Upper lobe of left lung (tissue), 4 donors: ENCODE results near the gene OTUD7B.

Source experiments
- EP300 ChIP-seq, 4 donors: sonication (generic); formaldehyde crosslinking; IDR thresholded peaks; one replicate each; pipeline ENCODE4 v1.5.1; 2017; ENCODE audit warnings: antibody characterized with exemption in 4 of 4, control low read depth in 2 of 4
- POLR2A ChIP-seq, 4 donors: fragments of 450-650 bp; IDR thresholded peaks; one replicate each; pipeline ENCODE4 v1.5.1; 2016 to 2017; ENCODE audit warnings: antibody characterized with exemption in 4 of 4, mild to moderate bottlenecking in 2 of 4
- POLR2AphosphoS5 ChIP-seq, 2 donors: sonication (generic); formaldehyde crosslinking; IDR thresholded peaks; one replicate each; pipeline ENCODE4 v1.5.1; 2017; ENCODE audit warnings: antibody characterized with exemption in 2 of 2
- TF ChIP-seq, protein P1 (sequence below), 6 experiments: fragments of 450-650 bp in 4 of 6; fragments of 200-600 bp in 2 of 6; sonication (generic) in 2 of 6; IDR thresholded peaks; one replicate each; pipeline ENCODE4 v1.5.1; 2016 to 2019; ENCODE audit warnings: antibody characterized with exemption in 6 of 6

DNA sequence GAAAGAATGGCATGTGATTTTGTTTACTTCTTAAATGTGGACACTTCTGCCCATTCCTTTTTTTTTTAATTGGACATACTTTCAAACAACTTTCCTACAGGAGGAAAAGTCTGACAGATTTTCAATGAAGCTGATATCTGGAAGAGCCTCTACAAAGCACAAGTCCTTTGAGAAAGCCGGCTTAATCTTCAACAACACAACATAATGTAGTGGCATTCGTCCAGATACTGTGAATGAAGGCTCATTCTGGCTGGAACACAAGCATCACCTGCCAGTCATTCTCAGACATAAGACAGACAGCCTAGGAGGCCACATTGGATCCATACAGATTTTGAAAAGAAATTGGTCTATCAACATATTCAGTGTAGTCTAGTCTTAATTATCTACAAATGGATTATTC lies 4.9 kb downstream of the OTUD7B start:
- TF ChIP-seq, protein P1, sequence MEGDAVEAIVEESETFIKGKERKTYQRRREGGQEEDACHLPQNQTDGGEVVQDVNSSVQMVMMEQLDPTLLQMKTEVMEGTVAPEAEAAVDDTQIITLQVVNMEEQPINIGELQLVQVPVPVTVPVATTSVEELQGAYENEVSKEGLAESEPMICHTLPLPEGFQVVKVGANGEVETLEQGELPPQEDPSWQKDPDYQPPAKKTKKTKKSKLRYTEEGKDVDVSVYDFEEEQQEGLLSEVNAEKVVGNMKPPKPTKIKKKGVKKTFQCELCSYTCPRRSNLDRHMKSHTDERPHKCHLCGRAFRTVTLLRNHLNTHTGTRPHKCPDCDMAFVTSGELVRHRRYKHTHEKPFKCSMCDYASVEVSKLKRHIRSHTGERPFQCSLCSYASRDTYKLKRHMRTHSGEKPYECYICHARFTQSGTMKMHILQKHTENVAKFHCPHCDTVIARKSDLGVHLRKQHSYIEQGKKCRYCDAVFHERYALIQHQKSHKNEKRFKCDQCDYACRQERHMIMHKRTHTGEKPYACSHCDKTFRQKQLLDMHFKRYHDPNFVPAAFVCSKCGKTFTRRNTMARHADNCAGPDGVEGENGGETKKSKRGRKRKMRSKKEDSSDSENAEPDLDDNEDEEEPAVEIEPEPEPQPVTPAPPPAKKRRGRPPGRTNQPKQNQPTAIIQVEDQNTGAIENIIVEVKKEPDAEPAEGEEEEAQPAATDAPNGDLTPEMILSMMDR (IDR thresholded peaks at IDR 0.05), result no peak
- no peak for TF ChIP-seq POLR2A (IDR thresholded peaks at IDR 0.05)
- TF ChIP-seq POLR2AphosphoS5 (IDR thresholded peaks at IDR 0.05), result no peak
- TF ChIP-seq EP300 (IDR thresholded peaks at IDR 0.05), result no peak
